ENCODE data around the gene ALDH1L1.

DNA sequence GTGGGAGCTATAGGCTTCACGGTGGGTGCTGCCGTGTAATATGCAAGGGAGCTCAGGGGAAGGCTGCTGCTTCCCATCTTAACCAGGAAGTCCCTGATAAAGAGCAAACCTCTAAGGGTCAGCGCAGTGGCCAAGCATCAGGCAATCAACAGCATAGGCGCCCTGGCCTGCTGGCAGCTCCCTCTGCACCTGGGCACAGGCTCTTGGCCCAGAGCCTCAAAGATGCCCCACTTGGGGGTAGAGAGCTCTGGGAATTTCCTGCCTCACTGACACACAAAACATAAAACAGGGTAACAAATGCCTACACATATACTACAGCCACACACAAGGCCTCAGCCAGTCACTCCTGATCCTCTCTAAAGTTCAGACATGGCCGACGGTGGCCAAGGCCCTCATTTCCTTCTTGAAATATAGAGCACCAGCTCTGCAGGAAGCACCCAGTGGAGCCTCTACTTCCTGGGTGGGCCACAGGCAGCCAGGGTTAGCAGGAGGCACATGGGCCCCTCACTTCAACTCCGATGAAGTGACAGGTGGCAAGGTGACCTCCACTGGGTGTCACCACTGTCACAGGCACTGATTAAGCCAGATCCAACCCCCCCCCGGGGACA, 116.9 kb downstream of the ALDH1L1 start:
- TF ChIP-seq, protein P1, sequence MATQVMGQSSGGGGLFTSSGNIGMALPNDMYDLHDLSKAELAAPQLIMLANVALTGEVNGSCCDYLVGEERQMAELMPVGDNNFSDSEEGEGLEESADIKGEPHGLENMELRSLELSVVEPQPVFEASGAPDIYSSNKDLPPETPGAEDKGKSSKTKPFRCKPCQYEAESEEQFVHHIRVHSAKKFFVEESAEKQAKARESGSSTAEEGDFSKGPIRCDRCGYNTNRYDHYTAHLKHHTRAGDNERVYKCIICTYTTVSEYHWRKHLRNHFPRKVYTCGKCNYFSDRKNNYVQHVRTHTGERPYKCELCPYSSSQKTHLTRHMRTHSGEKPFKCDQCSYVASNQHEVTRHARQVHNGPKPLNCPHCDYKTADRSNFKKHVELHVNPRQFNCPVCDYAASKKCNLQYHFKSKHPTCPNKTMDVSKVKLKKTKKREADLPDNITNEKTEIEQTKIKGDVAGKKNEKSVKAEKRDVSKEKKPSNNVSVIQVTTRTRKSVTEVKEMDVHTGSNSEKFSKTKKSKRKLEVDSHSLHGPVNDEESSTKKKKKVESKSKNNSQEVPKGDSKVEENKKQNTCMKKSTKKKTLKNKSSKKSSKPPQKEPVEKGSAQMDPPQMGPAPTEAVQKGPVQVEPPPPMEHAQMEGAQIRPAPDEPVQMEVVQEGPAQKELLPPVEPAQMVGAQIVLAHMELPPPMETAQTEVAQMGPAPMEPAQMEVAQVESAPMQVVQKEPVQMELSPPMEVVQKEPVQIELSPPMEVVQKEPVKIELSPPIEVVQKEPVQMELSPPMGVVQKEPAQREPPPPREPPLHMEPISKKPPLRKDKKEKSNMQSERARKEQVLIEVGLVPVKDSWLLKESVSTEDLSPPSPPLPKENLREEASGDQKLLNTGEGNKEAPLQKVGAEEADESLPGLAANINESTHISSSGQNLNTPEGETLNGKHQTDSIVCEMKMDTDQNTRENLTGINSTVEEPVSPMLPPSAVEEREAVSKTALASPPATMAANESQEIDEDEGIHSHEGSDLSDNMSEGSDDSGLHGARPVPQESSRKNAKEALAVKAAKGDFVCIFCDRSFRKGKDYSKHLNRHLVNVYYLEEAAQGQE (IDR thresholded peaks at IDR 0.05; ENCODE audit: insufficient read depth in 1 of 2, low read depth in 2 of 2, low read length in 1 of 2): no peak
- TF ChIP-seq, protein P2, sequence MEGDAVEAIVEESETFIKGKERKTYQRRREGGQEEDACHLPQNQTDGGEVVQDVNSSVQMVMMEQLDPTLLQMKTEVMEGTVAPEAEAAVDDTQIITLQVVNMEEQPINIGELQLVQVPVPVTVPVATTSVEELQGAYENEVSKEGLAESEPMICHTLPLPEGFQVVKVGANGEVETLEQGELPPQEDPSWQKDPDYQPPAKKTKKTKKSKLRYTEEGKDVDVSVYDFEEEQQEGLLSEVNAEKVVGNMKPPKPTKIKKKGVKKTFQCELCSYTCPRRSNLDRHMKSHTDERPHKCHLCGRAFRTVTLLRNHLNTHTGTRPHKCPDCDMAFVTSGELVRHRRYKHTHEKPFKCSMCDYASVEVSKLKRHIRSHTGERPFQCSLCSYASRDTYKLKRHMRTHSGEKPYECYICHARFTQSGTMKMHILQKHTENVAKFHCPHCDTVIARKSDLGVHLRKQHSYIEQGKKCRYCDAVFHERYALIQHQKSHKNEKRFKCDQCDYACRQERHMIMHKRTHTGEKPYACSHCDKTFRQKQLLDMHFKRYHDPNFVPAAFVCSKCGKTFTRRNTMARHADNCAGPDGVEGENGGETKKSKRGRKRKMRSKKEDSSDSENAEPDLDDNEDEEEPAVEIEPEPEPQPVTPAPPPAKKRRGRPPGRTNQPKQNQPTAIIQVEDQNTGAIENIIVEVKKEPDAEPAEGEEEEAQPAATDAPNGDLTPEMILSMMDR (IDR thresholded peaks at IDR 0.05): no peak
